ENCODE results near the gene PTX4.

DNA sequence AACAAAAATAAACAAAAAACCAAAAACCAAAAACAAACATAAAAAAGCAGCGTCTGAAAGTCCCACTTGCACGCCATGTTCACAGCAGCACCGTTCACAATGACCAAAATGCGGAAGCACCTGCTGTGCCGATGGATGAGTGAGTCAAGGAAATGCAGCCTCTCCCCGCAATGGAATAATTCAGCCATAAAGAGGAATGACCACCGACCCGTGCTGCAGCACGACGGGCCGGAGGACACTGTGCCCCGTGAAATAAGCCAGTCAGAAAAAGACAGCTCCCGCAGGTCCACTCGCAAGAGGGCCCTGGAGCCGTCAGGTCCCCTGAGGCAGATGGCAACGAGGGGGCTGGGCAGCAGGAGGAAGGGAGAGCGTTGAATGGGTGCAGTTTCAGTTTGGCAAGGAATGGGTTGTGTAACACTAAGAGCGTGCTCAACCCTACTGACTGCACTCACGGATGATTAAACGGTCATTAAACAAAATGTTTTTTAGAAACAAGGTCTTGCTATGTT is 19.0 kb downstream of the PTX4 start:
- TF ChIP-seq, protein P1, sequence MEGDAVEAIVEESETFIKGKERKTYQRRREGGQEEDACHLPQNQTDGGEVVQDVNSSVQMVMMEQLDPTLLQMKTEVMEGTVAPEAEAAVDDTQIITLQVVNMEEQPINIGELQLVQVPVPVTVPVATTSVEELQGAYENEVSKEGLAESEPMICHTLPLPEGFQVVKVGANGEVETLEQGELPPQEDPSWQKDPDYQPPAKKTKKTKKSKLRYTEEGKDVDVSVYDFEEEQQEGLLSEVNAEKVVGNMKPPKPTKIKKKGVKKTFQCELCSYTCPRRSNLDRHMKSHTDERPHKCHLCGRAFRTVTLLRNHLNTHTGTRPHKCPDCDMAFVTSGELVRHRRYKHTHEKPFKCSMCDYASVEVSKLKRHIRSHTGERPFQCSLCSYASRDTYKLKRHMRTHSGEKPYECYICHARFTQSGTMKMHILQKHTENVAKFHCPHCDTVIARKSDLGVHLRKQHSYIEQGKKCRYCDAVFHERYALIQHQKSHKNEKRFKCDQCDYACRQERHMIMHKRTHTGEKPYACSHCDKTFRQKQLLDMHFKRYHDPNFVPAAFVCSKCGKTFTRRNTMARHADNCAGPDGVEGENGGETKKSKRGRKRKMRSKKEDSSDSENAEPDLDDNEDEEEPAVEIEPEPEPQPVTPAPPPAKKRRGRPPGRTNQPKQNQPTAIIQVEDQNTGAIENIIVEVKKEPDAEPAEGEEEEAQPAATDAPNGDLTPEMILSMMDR (IDR thresholded peaks at IDR 0.05) = no peak
- TF ChIP-seq POLR2A (IDR thresholded peaks at IDR 0.05) = no peak

Measured in esophagus squamous epithelium (tissue), 4 donors.